Activated naive CD8-positive, alpha-beta T cell treated with anti-CD3 and anti-CD28 coated beads for 36 hours (primary cell): ENCODE data around the gene RAE1. TPM values are rescaled to one million over a fixed set of nuclear protein-coding genes. Genes with fewer than 3 reads are reported as not detected.

Source experiments
- total RNA-seq, 2 experiments: library from RNA; stranded (reverse); gene quantifications; one replicate each; pipeline ENCODE4 v1.2.3, GENCODE V29; 2021

The RAE1 gene
- total RNA-seq, 2 experiments from 2014 or later, result 59.0 to 60.0 TPM

Other genes starting within 250 kb of the RAE1 start
- not detected for gene BMP7, start 84.6 kb upstream of the RAE1 start, total RNA-seq
- not detected for gene SPO11, start 21.5 kb upstream of the RAE1 start, total RNA-seq
- 100 to 1,000 TPM; 142 to 144 TPM for gene RBM38, start 40.1 kb downstream of the RAE1 start, total RNA-seq
- gene CTCFL, start 173.9 kb downstream of the RAE1 start, total RNA-seq, result not detected
- not detected for gene PCK1, start 209.9 kb downstream of the RAE1 start, total RNA-seq